HCT116 (cell line): ENCODE measurements around the gene WWOX. TPM values are rescaled to one million over a fixed set of nuclear protein-coding genes. Genes with fewer than 3 reads are reported as not detected.

ENCODE experiments used
- ATAC-seq: fragments of 200-7000 bp; cut with Tn5 transposase; 2 replicates; pipeline ENCODE4 v1.9.1; 2020; ENCODE audit warnings: mild to moderate bottlenecking, moderate library complexity
- BruUV-seq: library from RNA; stranded (reverse); fragments of 400-500 nt; replicated peaks from 2 replicates; lab custom pipeline; 2021; lab: Mats Ljungman, UMichigan
- CTCF ChIA-PET: fragments of 300-600 bp; sonication (Branson Sonifier 250); formaldehyde crosslinking; loops from one replicate; lab custom pipeline; 2021; ENCODE audit warnings: antibody characterized with exemption; lab: Charles Lee
- POLR2A ChIA-PET: fragments of 300-600, 350-600 bp; sonication (Branson Sonifier 250); formaldehyde crosslinking; loops from one replicate; lab custom pipeline; 2021; ENCODE audit warnings: antibody characterized with exemption; lab: Charles Lee
- RAD21 ChIA-PET, 2 experiments: fragments of 300-600 bp; sonication (Branson Sonifier 250); formaldehyde crosslinking; loops; one replicate each; lab custom pipeline; 2023; ENCODE audit warnings: low total read pairs in 2 of 2; ENCODE audit not compliant: uncharacterized antibody in 2 of 2, unreplicated experiment in 2 of 2, low non-redundant PET in 1 of 2; lab: Charles Lee
- DNase-seq: peaks from one replicate; pipeline ENCODE4 v3.0.0-alpha.2; 2010; ENCODE audit warnings: low read depth, low spot score
- H2AFZ ChIP-seq: fragments of 200-600 bp; shearing (Covaris generic), sonication (generic); 2 replicates; pipeline ENCODE4 v1.6.1; 2017; ENCODE audit warnings: low read depth, mixed run types, mixed read lengths, antibody characterized with exemption, low read length; ENCODE audit not compliant: poor library complexity, severe bottlenecking
- H3K27ac ChIP-seq: 2 replicates; pipeline ENCODE4 v1.5.1; 2012; ENCODE audit warnings: low read depth, low read length
- H3K27me3 ChIP-seq: fragments of 200-600 bp; sonication (generic); 2 replicates; pipeline ENCODE4 v1.6.1; 2016; ENCODE audit warnings: mixed run types, low read length, mixed read lengths; ENCODE audit not compliant: insufficient read depth
- H3K36me3 ChIP-seq, 2 experiments: fragments of 200-500 bp in 1 of 2; fragments of 200-600 bp in 1 of 2; sonication (Bioruptor generic) in 1 of 2; sonication (generic) in 1 of 2; 2 replicates each; pipeline versions ENCODE4 v1.5.1 to v1.6.1; 2014 to 2016; ENCODE audit warnings: low read length in 2 of 2, inconsistent platforms in 1 of 2, mixed read lengths in 1 of 2, mixed run types in 1 of 2; ENCODE audit not compliant: insufficient read depth in 2 of 2, control insufficient read depth in 1 of 2
- H3K4me1 ChIP-seq, 2 experiments: fragments of 200-600 bp in 1 of 2; sonication (generic) in 1 of 2; 2 replicates each; pipeline versions ENCODE4 v1.5.1 to v1.6.1; 2012 to 2017; ENCODE audit warnings: low read length in 2 of 2, inconsistent platforms in 1 of 2, mild to moderate bottlenecking in 1 of 2, mixed read lengths in 1 of 2, mixed run types in 1 of 2, moderate library complexity in 1 of 2; ENCODE audit not compliant: insufficient read depth in 2 of 2, control insufficient read depth in 1 of 2
- H3K4me2 ChIP-seq: fragments of 200-600 bp; sonication (generic); 2 replicates; pipeline ENCODE4 v1.6.1; 2017; ENCODE audit warnings: mixed run types, low read length, mixed read lengths
- H3K4me3 ChIP-seq, 2 experiments: fragments of 200-600 bp in 1 of 2; sonication (generic) in 1 of 2; replicated peaks in 1 of 2; 2 replicates each; pipeline ENCODE4 v1.5.1; 2011 to 2016; ENCODE audit warnings: low read length in 2 of 2, control low read depth in 1 of 2, low read depth in 1 of 2, mild to moderate bottlenecking in 1 of 2, mixed read lengths in 1 of 2, mixed run types in 1 of 2
- H3K79me2 ChIP-seq: fragments of 200-600 bp; sonication (generic); 2 replicates; pipeline ENCODE4 v1.6.1; 2017; ENCODE audit warnings: mild to moderate bottlenecking, mixed run types, low read length, moderate library complexity, mixed read lengths; ENCODE audit not compliant: insufficient read depth
- H3K9ac ChIP-seq: fragments of 200-600 bp; sonication (generic); 2 replicates; pipeline ENCODE4 v1.6.1; 2016; ENCODE audit warnings: low read length, mixed read lengths
- H3K9me2 ChIP-seq: fragments of 200-600 bp; sonication (generic), shearing (Covaris generic); 2 replicates; pipeline ENCODE4 v1.6.1; 2017; ENCODE audit warnings: mixed run types, mild to moderate bottlenecking, moderate library complexity; ENCODE audit not compliant: insufficient read depth
- H3K9me3 ChIP-seq, 2 experiments: fragments of 200-500 bp in 1 of 2; fragments of 200-600 bp in 1 of 2; sonication (Bioruptor generic) in 1 of 2; sonication (generic) in 1 of 2; 2 replicates each; pipeline ENCODE4 v1.6.1; 2014 to 2017; ENCODE audit warnings: low read length in 2 of 2, mixed read lengths in 2 of 2, inconsistent platforms in 1 of 2, low read depth in 1 of 2, mild to moderate bottlenecking in 1 of 2, mixed run types in 1 of 2, moderate library complexity in 1 of 2; ENCODE audit not compliant: control insufficient read depth in 1 of 2, insufficient read depth in 1 of 2
- H4K20me1 ChIP-seq: fragments of 200-600 bp; sonication (generic), shearing (Covaris generic); 2 replicates; pipeline ENCODE4 v1.6.1; 2017; ENCODE audit warnings: mixed run types, mild to moderate bottlenecking, moderate library complexity; ENCODE audit not compliant: insufficient read depth
- CBX3 ChIP-seq: IDR thresholded peaks from 2 replicates; pipeline ENCODE4 v1.6.1; 2012; ENCODE audit warnings: low read depth
- CEBPB ChIP-seq: IDR thresholded peaks from 2 replicates; pipeline ENCODE4 v1.6.1; 2012; ENCODE audit warnings: low read depth
- CTCF ChIP-seq, 3 experiments: fragments of 200-600 bp in 1 of 3; sonication (generic) in 1 of 3; IDR thresholded peaks in 2 of 3; conservative IDR thresholded peaks in 1 of 3; 2 replicates each; pipeline ENCODE4 v1.5.1; 2012 to 2017; ENCODE audit warnings: low read depth in 2 of 3, low read length in 2 of 3, antibody characterized with exemption in 1 of 3, borderline replicate concordance in 1 of 3, control low read depth in 1 of 3, mild to moderate bottlenecking in 1 of 3, mixed read lengths in 1 of 3, mixed run types in 1 of 3, moderate library complexity in 1 of 3; ENCODE audit not compliant: insufficient read depth in 1 of 3
- ELF1 ChIP-seq: IDR thresholded peaks from 2 replicates; pipeline ENCODE4 v1.6.1; 2012; ENCODE audit warnings: low read depth, borderline replicate concordance
- EZH2 ChIP-seq: fragments of 200-600 bp; sonication (generic); IDR thresholded peaks from 2 replicates; pipeline ENCODE4 v1.6.1; 2017; ENCODE audit warnings: antibody characterized with exemption, mixed run types
- EZH2phosphoT487 ChIP-seq: fragments of 200-600 bp; IDR thresholded peaks from 2 replicates; pipeline ENCODE4 v1.6.1; 2018; ENCODE audit warnings: antibody characterized with exemption, borderline replicate concordance
- FOSL1 ChIP-seq: IDR thresholded peaks from 2 replicates; pipeline ENCODE4 v1.6.1; 2012; ENCODE audit warnings: low read depth
- JUND ChIP-seq: IDR thresholded peaks from 2 replicates; pipeline ENCODE4 v1.6.1; 2012
- POLR2AphosphoS5 ChIP-seq: IDR thresholded peaks from 2 replicates; pipeline ENCODE4 v1.6.1; 2011; ENCODE audit warnings: mild to moderate bottlenecking, low read depth, low read length, moderate library complexity
- RAD21 ChIP-seq: IDR thresholded peaks from 2 replicates; pipeline ENCODE4 v1.6.1; 2012; ENCODE audit warnings: low read depth, mild to moderate bottlenecking
- SIN3A ChIP-seq: IDR thresholded peaks from 2 replicates; pipeline ENCODE4 v1.6.1; 2012; ENCODE audit warnings: low read depth
- SP1 ChIP-seq: IDR thresholded peaks from 2 replicates; pipeline ENCODE4 v1.6.1; 2012; ENCODE audit warnings: low read depth
- SRF ChIP-seq: IDR thresholded peaks from 2 replicates; pipeline ENCODE4 v1.6.1; 2012; ENCODE audit warnings: low read depth
- YY1 ChIP-seq: IDR thresholded peaks from 2 replicates; pipeline ENCODE4 v1.6.1; 2011; ENCODE audit warnings: low read length, low read depth, moderate library complexity, mild to moderate bottlenecking; ENCODE audit not compliant: insufficient replicate concordance; ENCODE audit errors: extremely low read depth
- ZNF274 ChIP-seq: fragments of 200-500 bp; sonication (Bioruptor generic); IDR thresholded peaks from 2 replicates; pipeline ENCODE4 v1.6.1; 2014; ENCODE audit warnings: mild to moderate bottlenecking, low read depth, low read length, inconsistent platforms
- intact Hi-C: fragments of 100-400 bp; cut with micrococcal nuclease; formaldehyde crosslinking; loops from 2 replicates; pipeline ENCODE4 v1.10.0; 2022
- total RNA-seq: library from RNA; stranded (reverse); gene quantifications from one replicate; pipeline ENCODE4 v1.2.1, GENCODE V29; 2021; ENCODE audit not compliant: unreplicated experiment
- TF ChIP-seq, protein P1 (sequence below): IDR thresholded peaks from 2 replicates; pipeline ENCODE4 v1.6.1; 2012
- TF ChIP-seq, protein P2 (sequence below): IDR thresholded peaks from 2 replicates; pipeline ENCODE4 v1.6.1; 2012
- TF ChIP-seq, protein P3 (sequence below): IDR thresholded peaks from 2 replicates; pipeline ENCODE4 v1.6.1; 2011; ENCODE audit warnings: mild to moderate bottlenecking, low read length, moderate library complexity; ENCODE audit not compliant: insufficient replicate concordance; ENCODE audit errors: extremely low read depth

WWOX gene
- total RNA-seq, 1 experiment from 2014 or later, result 13.7 TPM

DNA sequence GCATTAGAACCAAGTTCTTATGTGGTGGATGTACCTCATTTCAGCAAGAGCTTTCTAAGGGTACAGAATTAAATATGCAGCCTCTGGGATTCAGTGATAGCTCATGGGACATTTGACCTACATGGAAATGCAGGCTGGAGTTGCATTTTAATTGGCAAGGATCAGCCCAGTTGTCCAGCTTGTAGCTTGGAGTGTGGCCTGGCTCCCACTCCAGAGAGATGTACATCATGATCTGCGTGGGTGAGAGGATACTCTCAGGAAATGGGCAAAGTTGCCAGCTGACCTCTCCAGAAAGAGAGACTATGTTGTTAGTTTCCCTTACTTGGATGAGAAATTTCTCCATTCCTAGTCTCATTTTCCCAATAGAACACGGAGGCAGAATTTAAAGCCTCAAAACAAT is 945.7 kb downstream of the WWOX start:
- no peak overlapping the region for H3K9ac ChIP-seq
- H3K4me2 ChIP-seq, result no peak overlapping the region
- no peak overlapping the region for H3K27ac ChIP-seq
- ChIA-PET POLR2A (no interaction called here), CTCF (no interaction called here), RAD21 (no interaction called here)
- H3K36me3 ChIP-seq, result no peaks in the 10 kb centered on the region
- H3K9me2 ChIP-seq, result no peaks in the 10 kb centered on the region
- intact Hi-C loops, result no loop called here
- BruUV-seq, result no TSS peak
- no peak for ATAC-seq
- TF ChIP-seq, protein P1, sequence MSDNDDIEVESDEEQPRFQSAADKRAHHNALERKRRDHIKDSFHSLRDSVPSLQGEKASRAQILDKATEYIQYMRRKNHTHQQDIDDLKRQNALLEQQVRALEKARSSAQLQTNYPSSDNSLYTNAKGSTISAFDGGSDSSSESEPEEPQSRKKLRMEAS, result no peak
- H3K79me2 ChIP-seq, result no peaks in the 10 kb centered on the region
- DNase-seq, result no peak
- peaks cover 8 to 15% of the 10 kb centered on the region in 2 experiments; a peak in 2 of 4 replicates for H3K9me3 ChIP-seq
- H3K27me3 ChIP-seq, result no peaks in the 10 kb centered on the region; the same call in 1 of the 2 replicates
- H4K20me1 ChIP-seq, result no peaks in the 10 kb centered on the region
- no peak overlapping the region for H2AFZ ChIP-seq
- no peaks in the 10 kb centered on the region for H3K4me1 ChIP-seq
- no peak overlapping the region for H3K4me3 ChIP-seq

GRCh38 chr16:79047337-79047736 is 947.9 kb downstream of the WWOX start:
- ATAC-seq, result peak; percentile 64
- TF ChIP-seq ZNF274 (no peak), SIN3A (no peak), YY1 (no peak), POLR2AphosphoS5 (no peak), CTCF (IDR thresholded peaks at IDR 0.05 in 2 of 3, conservative IDR thresholded peaks at IDR 0.05 in 1 of 3; ENCODE audit: borderline replicate concordance in 1 of 3, insufficient read depth in 1 of 3, low read depth in 2 of 3, low read length in 2 of 3) (peak in 2 of 3 experiments; percentile 53 to 64; a peak in 4 of 6 replicates), EZH2phosphoT487 (no peak), EZH2 (no peak), ELF1 (no peak), SRF (no peak), SP1 (no peak), CEBPB (no peak), RAD21 (peak; percentile 43), FOSL1 (no peak), CBX3 (no peak), JUND (no peak)
- TF ChIP-seq, protein P2, sequence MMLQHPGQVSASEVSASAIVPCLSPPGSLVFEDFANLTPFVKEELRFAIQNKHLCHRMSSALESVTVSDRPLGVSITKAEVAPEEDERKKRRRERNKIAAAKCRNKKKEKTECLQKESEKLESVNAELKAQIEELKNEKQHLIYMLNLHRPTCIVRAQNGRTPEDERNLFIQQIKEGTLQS, result no peak
- TF ChIP-seq, protein P3, sequence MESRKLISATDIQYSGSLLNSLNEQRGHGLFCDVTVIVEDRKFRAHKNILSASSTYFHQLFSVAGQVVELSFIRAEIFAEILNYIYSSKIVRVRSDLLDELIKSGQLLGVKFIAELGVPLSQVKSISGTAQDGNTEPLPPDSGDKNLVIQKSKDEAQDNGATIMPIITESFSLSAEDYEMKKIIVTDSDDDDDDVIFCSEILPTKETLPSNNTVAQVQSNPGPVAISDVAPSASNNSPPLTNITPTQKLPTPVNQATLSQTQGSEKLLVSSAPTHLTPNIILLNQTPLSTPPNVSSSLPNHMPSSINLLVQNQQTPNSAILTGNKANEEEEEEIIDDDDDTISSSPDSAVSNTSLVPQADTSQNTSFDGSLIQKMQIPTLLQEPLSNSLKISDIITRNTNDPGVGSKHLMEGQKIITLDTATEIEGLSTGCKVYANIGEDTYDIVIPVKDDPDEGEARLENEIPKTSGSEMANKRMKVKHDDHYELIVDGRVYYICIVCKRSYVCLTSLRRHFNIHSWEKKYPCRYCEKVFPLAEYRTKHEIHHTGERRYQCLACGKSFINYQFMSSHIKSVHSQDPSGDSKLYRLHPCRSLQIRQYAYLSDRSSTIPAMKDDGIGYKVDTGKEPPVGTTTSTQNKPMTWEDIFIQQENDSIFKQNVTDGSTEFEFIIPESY, result no peak
- DNase-seq, result no peak
- Histone ChIP-seq H3K4me3 (no peak overlapping the region), H3K79me2 (no peaks in the 10 kb centered on the region), H3K9ac (no peak overlapping the region), H3K9me3 (peaks cover 5 to 8% of the 10 kb centered on the region in 2 experiments; a peak in 2 of 4 replicates), H3K27ac (no peak overlapping the region), H4K20me1 (no peaks in the 10 kb centered on the region), H3K4me1 (no peaks in the 10 kb centered on the region), H3K9me2 (no peaks in the 10 kb centered on the region), H3K27me3 (no peaks in the 10 kb centered on the region), H3K4me2 (no peak overlapping the region), H2AFZ (no peak overlapping the region), H3K36me3 (no peaks in the 10 kb centered on the region)
- intact Hi-C loops, result no loop called here
- no TSS peak for BruUV-seq
- POLR2A ChIA-PET, result no interaction called here
- CTCF ChIA-PET, result no interaction called here
- RAD21 ChIA-PET, result no interaction called here
